K562 (cell line): ENCODE data around the gene MRAP2.

Source experiments
- ILK ChIP-seq: fragments of 450-650 bp; IDR thresholded peaks from 2 replicates; pipeline ENCODE4 v1.6.1; 2016; ENCODE audit warnings: missing genetic modification characterization, low read depth, mild to moderate bottlenecking, missing compliant biosample characterization, moderate library complexity, borderline replicate concordance
- TAF1 ChIP-seq: IDR thresholded peaks from 2 replicates; pipeline ENCODE4 v1.6.1; 2011; ENCODE audit warnings: mild to moderate bottlenecking, low read length, moderate library complexity; ENCODE audit not compliant: insufficient read depth, control insufficient read depth, severe bottlenecking; ENCODE audit errors: extremely low read depth
- TAL1 ChIP-seq: fragments of 450-650 bp; IDR thresholded peaks from 2 replicates; pipeline ENCODE4 v1.6.1; 2016; ENCODE audit warnings: mild to moderate bottlenecking
- ZFP36 ChIP-seq: fragments of 150-350 bp; IDR thresholded peaks from 2 replicates; pipeline ENCODE4 v1.6.1; 2018; ENCODE audit warnings: low read length, low read depth; ENCODE audit not compliant: partially characterized antibody

GRCh38 chr6:84048588-84048987 lies 15.0 kb downstream of the MRAP2 start:
- TF ChIP-seq ZFP36 (no peak), TAL1 (no peak), TAF1 (no peak), ILK (no peak)
